Measurements from ENCODE around the gene CALHM2.

Gene CALHM2

GRCh38 chr10:103480521-103480920 is 28.4 kb upstream of the CALHM2 start:
- DNase-seq, result no peak
- no peak overlapping the region for H4K8ac ChIP-seq (ENCODE audit: low read depth, low read length)
- H3K4me3 ChIP-seq (ENCODE audit: low read length), result no peak overlapping the region

GRCh38 chr10:103479135-103479534 is 27.0 kb upstream of the CALHM2 start, which contains the start of gene CALHM3:
Gene CALHM3 (minus strand): TSS chr10:103479240. CDS start chr10:103479032, 208 bp downstream.
- Histone ChIP-seq H2BK15ac (replicated peaks; ENCODE audit: low read depth) (no peak within 1 kb of the TSS), H3K4me3 (ENCODE audit: low read length) (no peak within 1 kb of the TSS), H3K79me2 (ENCODE audit: control insufficient read depth, insufficient read depth, low read length) (no peaks in the 10 kb centered on the region), H3K79me1 (ENCODE audit: low read length) (no peaks in the 10 kb centered on the region), H3K23ac (ENCODE audit: low read length) (no peak within 1 kb of the TSS), H4K5ac (ENCODE audit: low read length) (no peak within 1 kb of the TSS), H3K4ac (ENCODE audit: low read depth, low read length) (no peak within 1 kb of the TSS), H3K4me2 (ENCODE audit: low read length) (no peak within 1 kb of the TSS), H2BK120ac (ENCODE audit: low read depth, low read length) (no peak within 1 kb of the TSS), H3K36me3 (ENCODE audit: control insufficient read depth, insufficient read depth, low read length) (no peaks in the 10 kb centered on the region), H3K56ac (ENCODE audit: low read length) (no peak within 1 kb of the TSS), H3K27ac (ENCODE audit: low read depth, low read length) (no peak within 1 kb of the TSS), H3K9ac (ENCODE audit: low read length) (no peak within 1 kb of the TSS), H2AK5ac (ENCODE audit: low read length) (no peak within 1 kb of the TSS), H4K8ac (ENCODE audit: low read depth, low read length) (no peak within 1 kb of the TSS), H3K18ac (ENCODE audit: low read length) (no peak within 1 kb of the TSS), H2BK5ac (ENCODE audit: low read length) (no peak within 1 kb of the TSS), H3K4me1 (ENCODE audit: control insufficient read depth, low read depth, low read length) (peaks cover 4% of the 10 kb centered on the region), H3K27me3 (ENCODE audit: insufficient read depth, low read length, poor library complexity) (no peaks in the 10 kb centered on the region)
- DNase-seq, result peak; percentile 60
- no CpG with 5 or more reads among the region's 7 CpGs for WGBS (ENCODE audit: extremely low coverage, insufficient coverage, low lambda C conversion rate)

More at GRCh38 chr10:103480521-103480920, 28.4 kb upstream of the CALHM2 start:
- Histone ChIP-seq H4K5ac (ENCODE audit: low read length) (no peak overlapping the region), H3K79me2 (ENCODE audit: control insufficient read depth, insufficient read depth, low read length) (no peaks in the 10 kb centered on the region), H3K4me2 (ENCODE audit: low read length) (no peak overlapping the region), H3K23ac (ENCODE audit: low read length) (no peak overlapping the region), H2BK120ac (ENCODE audit: low read depth, low read length) (no peak overlapping the region), H3K79me1 (ENCODE audit: low read length) (no peaks in the 10 kb centered on the region), H2BK15ac (replicated peaks; ENCODE audit: low read depth) (no peak overlapping the region), H2AK5ac (ENCODE audit: low read length) (no peak overlapping the region), H3K18ac (ENCODE audit: low read length) (no peak overlapping the region), H3K36me3 (ENCODE audit: control insufficient read depth, insufficient read depth, low read length) (no peaks in the 10 kb centered on the region), H3K27me3 (ENCODE audit: insufficient read depth, low read length, poor library complexity) (no peaks in the 10 kb centered on the region), H2BK5ac (ENCODE audit: low read length) (no peak overlapping the region), H3K9ac (ENCODE audit: low read length) (no peak overlapping the region), H3K4me1 (ENCODE audit: control insufficient read depth, low read depth, low read length) (peaks cover 4% of the 10 kb centered on the region), H3K56ac (ENCODE audit: low read length) (no peak overlapping the region), H3K27ac (ENCODE audit: low read depth, low read length) (no peak overlapping the region), H3K4ac (ENCODE audit: low read depth, low read length) (no peak overlapping the region)
- WGBS (ENCODE audit: extremely low coverage, insufficient coverage, low lambda C conversion rate), result no CpG with 5 or more reads among the region's 5 CpGs

GRCh38 chr10:103478671-103479070 is 26.5 kb upstream of the CALHM2 start:
- H3K27me3 ChIP-seq (ENCODE audit: insufficient read depth, low read length, poor library complexity), result no peaks in the 10 kb centered on the region
- H3K4me2 ChIP-seq (ENCODE audit: low read length), result no peak overlapping the region

GRCh38 chr10:103476046-103476768 is 24.0 kb upstream of the CALHM2 start:
- Histone ChIP-seq H4K5ac (ENCODE audit: low read length) (no peak overlapping the region), H2BK120ac (ENCODE audit: low read depth, low read length) (no peak overlapping the region), H3K18ac (ENCODE audit: low read length) (peak overlapping the region; percentile 44), H3K9ac (ENCODE audit: low read length) (peak overlapping the region; percentile 37), H3K56ac (ENCODE audit: low read length) (peak overlapping the region; percentile 70), H3K4me2 (ENCODE audit: low read length) (no peak overlapping the region), H3K36me3 (ENCODE audit: control insufficient read depth, insufficient read depth, low read length) (no peaks in the 10 kb centered on the region), H3K4ac (ENCODE audit: low read depth, low read length) (no peak overlapping the region), H2BK15ac (replicated peaks; ENCODE audit: low read depth) (no peak overlapping the region), H3K27me3 (ENCODE audit: insufficient read depth, low read length, poor library complexity) (no peaks in the 10 kb centered on the region), H3K79me1 (ENCODE audit: low read length) (no peaks in the 10 kb centered on the region), H3K4me3 (ENCODE audit: low read length) (no peak overlapping the region), H4K8ac (ENCODE audit: low read depth, low read length) (no peak overlapping the region), H2BK5ac (ENCODE audit: low read length) (no peak overlapping the region), H3K27ac (ENCODE audit: low read depth, low read length) (no peak overlapping the region), H2AK5ac (ENCODE audit: low read length) (no peak overlapping the region), H3K79me2 (ENCODE audit: control insufficient read depth, insufficient read depth, low read length) (no peaks in the 10 kb centered on the region), H3K4me1 (ENCODE audit: control insufficient read depth, low read depth, low read length) (peaks cover 6% of the 10 kb centered on the region), H3K23ac (ENCODE audit: low read length) (no peak overlapping the region)
- whole genome bisulfite sequencing (ENCODE audit: extremely low coverage, insufficient coverage, low lambda C conversion rate), result no CpG with 5 or more reads among the region's 11 CpGs
- DNase-seq, result peak; percentile 90

More at GRCh38 chr10:103478671-103479070, 26.5 kb upstream of the CALHM2 start:
- Histone ChIP-seq H3K79me2 (ENCODE audit: control insufficient read depth, insufficient read depth, low read length) (no peaks in the 10 kb centered on the region), H3K18ac (ENCODE audit: low read length) (no peak overlapping the region), H4K5ac (ENCODE audit: low read length) (no peak overlapping the region), H3K4me3 (ENCODE audit: low read length) (no peak overlapping the region), H3K4ac (ENCODE audit: low read depth, low read length) (no peak overlapping the region), H3K4me1 (ENCODE audit: control insufficient read depth, low read depth, low read length) (peaks cover 4% of the 10 kb centered on the region), H3K56ac (ENCODE audit: low read length) (no peak overlapping the region), H3K27ac (ENCODE audit: low read depth, low read length) (no peak overlapping the region), H2BK5ac (ENCODE audit: low read length) (no peak overlapping the region), H2AK5ac (ENCODE audit: low read length) (no peak overlapping the region), H4K8ac (ENCODE audit: low read depth, low read length) (no peak overlapping the region), H3K9ac (ENCODE audit: low read length) (no peak overlapping the region), H2BK15ac (replicated peaks; ENCODE audit: low read depth) (no peak overlapping the region), H2BK120ac (ENCODE audit: low read depth, low read length) (no peak overlapping the region), H3K79me1 (ENCODE audit: low read length) (no peaks in the 10 kb centered on the region), H3K23ac (ENCODE audit: low read length) (no peak overlapping the region), H3K36me3 (ENCODE audit: control insufficient read depth, insufficient read depth, low read length) (no peaks in the 10 kb centered on the region)
- DNase-seq, result no peak
- no CpG with 5 or more reads among the region's 22 CpGs for WGBS (ENCODE audit: extremely low coverage, insufficient coverage, low lambda C conversion rate)

GRCh38 chr10:103475437-103475836 is 23.3 kb upstream of the CALHM2 start:
- Histone ChIP-seq H3K18ac (ENCODE audit: low read length) (no peak overlapping the region), H4K5ac (ENCODE audit: low read length) (no peak overlapping the region), H2BK5ac (ENCODE audit: low read length) (no peak overlapping the region), H3K23ac (ENCODE audit: low read length) (no peak overlapping the region), H3K56ac (ENCODE audit: low read length) (no peak overlapping the region), H3K79me2 (ENCODE audit: control insufficient read depth, insufficient read depth, low read length) (no peaks in the 10 kb centered on the region), H3K27me3 (ENCODE audit: insufficient read depth, low read length, poor library complexity) (no peaks in the 10 kb centered on the region), H3K4ac (ENCODE audit: low read depth, low read length) (no peak overlapping the region), H2AK5ac (ENCODE audit: low read length) (no peak overlapping the region), H3K4me3 (ENCODE audit: low read length) (no peak overlapping the region), H4K8ac (ENCODE audit: low read depth, low read length) (no peak overlapping the region), H2BK15ac (replicated peaks; ENCODE audit: low read depth) (no peak overlapping the region), H3K4me1 (ENCODE audit: control insufficient read depth, low read depth, low read length) (peaks cover 9% of the 10 kb centered on the region), H3K4me2 (ENCODE audit: low read length) (no peak overlapping the region), H3K36me3 (ENCODE audit: control insufficient read depth, insufficient read depth, low read length) (no peaks in the 10 kb centered on the region), H3K27ac (ENCODE audit: low read depth, low read length) (no peak overlapping the region), H2BK120ac (ENCODE audit: low read depth, low read length) (no peak overlapping the region), H3K79me1 (ENCODE audit: low read length) (no peaks in the 10 kb centered on the region), H3K9ac (ENCODE audit: low read length) (no peak overlapping the region)
- DNase-seq, result no peak
- WGBS (ENCODE audit: extremely low coverage, insufficient coverage, low lambda C conversion rate), result no CpG with 5 or more reads among the region's 4 CpGs

- Histone ChIP-seq H2BK120ac (ENCODE audit: low read depth, low read length) (no peak overlapping the region), H3K56ac (ENCODE audit: low read length) (no peak overlapping the region), H4K8ac (ENCODE audit: low read depth, low read length) (no peak overlapping the region), H3K4me2 (ENCODE audit: low read length) (no peak overlapping the region), H3K36me3 (ENCODE audit: control insufficient read depth, insufficient read depth, low read length) (no peaks in the 10 kb centered on the region), H3K18ac (ENCODE audit: low read length) (no peak overlapping the region), H3K4me3 (ENCODE audit: low read length) (no peak overlapping the region), H3K27ac (ENCODE audit: low read depth, low read length) (no peak overlapping the region), H2AK5ac (ENCODE audit: low read length) (no peak overlapping the region), H3K4ac (ENCODE audit: low read depth, low read length) (no peak overlapping the region), H3K23ac (ENCODE audit: low read length) (no peak overlapping the region), H2BK5ac (ENCODE audit: low read length) (no peak overlapping the region), H3K9ac (ENCODE audit: low read length) (no peak overlapping the region), H3K4me1 (ENCODE audit: control insufficient read depth, low read depth, low read length) (peaks cover 9% of the 10 kb centered on the region), H3K27me3 (ENCODE audit: insufficient read depth, low read length, poor library complexity) (no peaks in the 10 kb centered on the region), H2BK15ac (replicated peaks; ENCODE audit: low read depth) (no peak overlapping the region), H3K79me1 (ENCODE audit: low read length) (no peaks in the 10 kb centered on the region), H3K79me2 (ENCODE audit: control insufficient read depth, insufficient read depth, low read length) (no peaks in the 10 kb centered on the region), H4K5ac (ENCODE audit: low read length) (no peak overlapping the region)
- WGBS (ENCODE audit: extremely low coverage, insufficient coverage, low lambda C conversion rate), result 100% methylated on average over 3 of the region's 3 CpGs
- DNase-seq, result no peak
Measured at GRCh38 chr10:103474077-103474476, 21.9 kb upstream of the CALHM2 start.

Data from mesendoderm (in vitro differentiated cells).